ENCODE results near the gene TFR2. TPM values are rescaled to one million over a fixed set of nuclear protein-coding genes. Genes with fewer than 3 reads are reported as not detected.

Gene TFR2
- total and polyA plus RNA-seq, 2 of the 13 experiments (the other 11 are each of a cell fraction or from before 2014, with no cell fraction given), result 36.9 to 64.2 TPM

DNA sequence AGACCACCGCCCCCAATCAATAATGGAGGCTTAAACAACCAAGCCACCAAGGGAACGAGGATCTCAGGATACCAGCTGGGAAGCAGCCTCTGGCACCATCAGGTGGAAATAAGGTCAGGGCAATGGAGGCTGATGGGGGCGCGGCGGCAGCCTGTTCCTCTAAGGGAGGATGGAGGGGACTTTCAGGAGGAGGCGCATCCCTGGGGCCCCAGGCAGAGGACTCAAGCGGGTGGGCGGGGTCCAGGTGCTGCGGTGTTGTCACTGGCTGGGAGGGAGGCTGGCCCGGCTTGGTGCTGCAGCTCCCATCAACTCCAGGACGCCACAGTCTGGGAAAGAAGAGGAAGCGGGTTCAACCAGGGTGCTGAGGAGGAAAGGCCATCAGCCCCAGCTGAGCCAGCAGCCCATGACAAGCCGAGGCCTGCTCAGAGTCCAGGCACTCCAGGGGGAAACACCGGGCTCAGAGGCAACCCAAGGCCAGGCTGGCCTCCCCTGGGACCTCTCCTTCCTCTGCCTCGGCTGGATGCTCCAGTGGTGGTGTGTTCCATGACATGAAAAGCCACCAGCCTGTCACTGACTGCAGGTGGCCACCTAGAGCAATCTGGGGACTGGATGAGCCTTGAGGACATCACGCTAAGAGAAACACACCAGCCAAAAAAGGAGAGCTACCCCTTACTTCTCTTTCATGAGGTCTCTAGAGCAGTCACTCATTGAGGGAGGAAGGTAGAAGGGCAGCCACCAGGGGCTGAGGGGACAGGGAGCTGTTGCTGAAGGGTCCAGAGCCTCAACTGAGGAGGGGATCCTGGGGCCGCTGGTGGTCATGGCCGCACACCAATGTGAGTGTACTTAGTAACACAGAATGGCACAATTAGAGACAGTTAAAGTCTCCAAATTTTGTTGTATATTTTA lies 48.1 kb upstream of the TFR2 start:
- no peak overlapping the region for H3K4me3 ChIP-seq (replicated peaks in 1 of 3; ENCODE audit: insufficient read depth in 1 of 3, low read depth in 2 of 3, low read length in 3 of 3)
- H3K27ac ChIP-seq (ENCODE audit: extremely low read length, insufficient read depth, low read length), result no peak overlapping the region
- POLR2A ChIA-PET, result interaction anchor here (1.8 to 4.0 kb wide), 3 partner anchors 9 to 60 kb away, joined by 5 to 17 read pairs (median 8); partner anchors contain the start of gene POP7
- no TSS peak for BruUV-seq (replicated peaks)
- ATAC-seq (no peak), FAIRE-seq (no peak), DNase-seq (ENCODE audit: low spot score) (no peak)
- in situ Hi-C loops (cut with HindIII; ENCODE audit: extremely low pct_ligation_motif_present, low pct_unique_long_range_greater_than_20kb) (loop anchor here (5.0 to 10.0 kb wide), 2 partner anchors 77 to 225 kb away; partner anchors contain the start of genes MOSPD3 and SPACDR), intact Hi-C loops (cut with micrococcal nuclease; ENCODE audit: unreplicated experiment) (loop anchor here (2.0 to 5.0 kb wide), 2 partner anchors 15 to 77 kb away; partner anchors contain the start of gene MOSPD3)
- no peak overlapping the region for H3K4me2 ChIP-seq (ENCODE audit: low read depth, low read length)
- peaks cover 34 to 56% of the 10 kb centered on the region in 2 experiments for H3K36me3 ChIP-seq (replicated peaks in 1 of 2; ENCODE audit: control insufficient read depth in 1 of 2, insufficient read depth in 2 of 2, low read length in 2 of 2)
- H3K27me3 ChIP-seq (ENCODE audit: control insufficient read depth in 1 of 2, insufficient read depth in 2 of 2, low read length in 2 of 2), result no peaks in the 10 kb centered on the region
- peaks cover 24% of the 10 kb centered on the region for H3K4me1 ChIP-seq (ENCODE audit: insufficient read depth, low read length)
- no peak overlapping the region for H3K9ac ChIP-seq (ENCODE audit: insufficient read depth, low read depth, low read length)
- CTCF ChIA-PET (ENCODE audit: low intra/inter-chr PET ratio, low total read pairs), result no interaction called here
- peaks cover 48% of the 10 kb centered on the region for H3K79me2 ChIP-seq (ENCODE audit: insufficient read depth, low read length)
- no peak overlapping the region for H2AFZ ChIP-seq (ENCODE audit: low read length)
- H3K9me3 ChIP-seq (ENCODE audit: low read length), result no peaks in the 10 kb centered on the region
- peaks cover 40% of the 10 kb centered on the region for H4K20me1 ChIP-seq (ENCODE audit: insufficient read depth, low read length)
- WGBS (ENCODE audit: low lambda C conversion rate), result 96% methylated on average over 13 of the region's 18 CpGs
- TF ChIP-seq, protein P1, sequence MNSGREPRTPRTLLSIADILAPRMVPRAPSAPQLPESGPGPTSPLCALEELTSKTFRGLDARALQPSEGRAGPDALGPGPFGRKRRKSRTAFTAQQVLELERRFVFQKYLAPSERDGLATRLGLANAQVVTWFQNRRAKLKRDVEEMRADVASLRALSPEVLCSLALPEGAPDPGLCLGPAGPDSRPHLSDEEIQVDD (CRISPR knock-in tag; IDR thresholded peaks at IDR 0.05; ENCODE audit: borderline replicate concordance), result no peak
- TF ChIP-seq HOXA7 (CRISPR knock-in tag; IDR thresholded peaks at IDR 0.05), result no peak
- no peak for TF ChIP-seq PHF5A (CRISPR knock-in tag; IDR thresholded peaks at IDR 0.05; ENCODE audit: low read depth, unreplicated experiment)
- no peak for TF ChIP-seq CCAR2 (optimal IDR thresholded peaks at IDR 0.05; ENCODE audit: low read depth, low read length)
- TF ChIP-seq ZBTB1 (CRISPR knock-in tag; IDR thresholded peaks at IDR 0.05; ENCODE audit: borderline replicate concordance), result no peak
- TF ChIP-seq ZNF292 (CRISPR knock-in tag; IDR thresholded peaks at IDR 0.05; ENCODE audit: borderline replicate concordance, low read depth), result no peak
- TF ChIP-seq AGO2 (optimal IDR thresholded peaks at IDR 0.05; ENCODE audit: low read depth, low read length), result peak; percentile 64
- peak; percentile 46; the same call in 1 of the 2 replicates for TF ChIP-seq RBFOX2 (IDR thresholded peaks at IDR 0.05; ENCODE audit: low read depth, low read length)
- no peak for TF ChIP-seq RBM39 (IDR thresholded peaks at IDR 0.05; ENCODE audit: low read depth, low read length, poor library complexity, severe bottlenecking)
- TF ChIP-seq, protein P2, sequence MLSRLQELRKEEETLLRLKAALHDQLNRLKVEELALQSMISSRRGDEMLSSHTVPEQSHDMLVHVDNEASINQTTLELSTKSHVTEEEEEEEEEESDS (CRISPR knock-in tag; IDR thresholded peaks at IDR 0.05; ENCODE audit: borderline replicate concordance), result no peak
- no peak for TF ChIP-seq IRX3 (CRISPR knock-in tag; IDR thresholded peaks at IDR 0.05; ENCODE audit: borderline replicate concordance, low read depth)
- 0 out of 2 replicates have a peak, but pooled peaks have one; percentile 16 for TF ChIP-seq RXRA (CRISPR knock-in tag; IDR thresholded peaks at IDR 0.05)
- no peak for TF ChIP-seq FOXM1 (CRISPR knock-in tag; IDR thresholded peaks at IDR 0.05)
- no peak for TF ChIP-seq MAF1 (CRISPR knock-in tag; IDR thresholded peaks at IDR 0.05; ENCODE audit: borderline replicate concordance)
- no peak for TF ChIP-seq GABPA (IDR thresholded peaks at IDR 0.05; ENCODE audit: low read depth, low read length)
- no peak for TF ChIP-seq GABPA (CRISPR knock-in tag; IDR thresholded peaks at IDR 0.05; ENCODE audit: low read depth)
- TF ChIP-seq ARHGAP35 (CRISPR knock-in tag; IDR thresholded peaks at IDR 0.05; ENCODE audit: borderline replicate concordance), result no peak
- TF ChIP-seq, protein P3, sequence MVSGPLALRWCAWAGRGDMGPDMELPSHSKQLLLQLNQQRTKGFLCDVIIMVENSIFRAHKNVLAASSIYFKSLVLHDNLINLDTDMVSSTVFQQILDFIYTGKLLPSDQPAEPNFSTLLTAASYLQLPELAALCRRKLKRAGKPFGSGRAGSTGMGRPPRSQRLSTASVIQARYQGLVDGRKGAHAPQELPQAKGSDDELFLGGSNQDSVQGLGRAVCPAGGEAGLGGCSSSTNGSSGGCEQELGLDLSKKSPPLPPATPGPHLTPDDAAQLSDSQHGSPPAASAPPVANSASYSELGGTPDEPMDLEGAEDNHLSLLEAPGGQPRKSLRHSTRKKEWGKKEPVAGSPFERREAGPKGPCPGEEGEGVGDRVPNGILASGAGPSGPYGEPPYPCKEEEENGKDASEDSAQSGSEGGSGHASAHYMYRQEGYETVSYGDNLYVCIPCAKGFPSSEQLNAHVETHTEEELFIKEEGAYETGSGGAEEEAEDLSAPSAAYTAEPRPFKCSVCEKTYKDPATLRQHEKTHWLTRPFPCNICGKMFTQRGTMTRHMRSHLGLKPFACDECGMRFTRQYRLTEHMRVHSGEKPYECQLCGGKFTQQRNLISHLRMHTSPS (CRISPR knock-in tag; IDR thresholded peaks at IDR 0.05; ENCODE audit: low read depth), result no peak
- TF ChIP-seq ZNF644 (CRISPR knock-in tag; IDR thresholded peaks at IDR 0.05; ENCODE audit: low read depth), result no peak
- TF ChIP-seq ZNF232 (CRISPR knock-in tag; IDR thresholded peaks at IDR 0.05; ENCODE audit: borderline replicate concordance), result no peak
- TF ChIP-seq KDM5A (IDR thresholded peaks at IDR 0.05; ENCODE audit: borderline replicate concordance, low read length), result no peak
